BLaER1 treated with 17β-estradiol and CSF1 and Interleukin-3, amounts not matched to agents 10 nM and 100 nM (cell line): ENCODE data around the gene CCSER2.
"Not testable (repeated sequence)": the region's sequence is repeated elsewhere in the genome, so short reads cannot be mapped to it uniquely, and the experiment has no call there.

Experiments used
- H3K27ac ChIP-seq, 11 experiments: shearing (Covaris generic); formaldehyde crosslinking; 2 replicates each; pipeline ENCODE4 v1.8.1; 2022
- H3K27me3 ChIP-seq, 11 experiments: shearing (Covaris generic); formaldehyde crosslinking; 2 replicates each; pipeline ENCODE4 v1.8.1; 2022
- H3K36me3 ChIP-seq, 11 experiments: shearing (Covaris generic); formaldehyde crosslinking; 2 replicates each; pipeline ENCODE4 v1.8.1; 2022
- H3K4me1 ChIP-seq, 10 experiments: shearing (Covaris generic); formaldehyde crosslinking; 2 replicates each; pipeline ENCODE4 v1.8.1; 2022
- H3K4me2 ChIP-seq, 11 experiments: shearing (Covaris generic); formaldehyde crosslinking; 2 replicates each; pipeline ENCODE4 v1.8.1; 2022
- H3K4me3 ChIP-seq, 10 experiments: shearing (Covaris generic); formaldehyde crosslinking; 2 replicates each; pipeline ENCODE4 v1.8.1; 2022
- H3K9ac ChIP-seq, 11 experiments: shearing (Covaris generic); formaldehyde crosslinking; 2 replicates each; pipeline ENCODE4 v1.8.1; 2022
- H3K9me3 ChIP-seq, 11 experiments: shearing (Covaris generic); formaldehyde crosslinking; replicated peaks in 1 of 11; 2 replicates each; pipeline ENCODE4 v1.8.1; 2022
- H4K20me1 ChIP-seq, 11 experiments: shearing (Covaris generic); formaldehyde crosslinking; 2 replicates each; pipeline ENCODE4 v1.8.1; 2022
- Cebpa-rat ChIP-seq, 11 experiments: shearing (Covaris generic); IDR thresholded peaks; 2 replicates each; pipeline ENCODE4 v1.8.1; 2022

CCSER2 gene

DNA sequence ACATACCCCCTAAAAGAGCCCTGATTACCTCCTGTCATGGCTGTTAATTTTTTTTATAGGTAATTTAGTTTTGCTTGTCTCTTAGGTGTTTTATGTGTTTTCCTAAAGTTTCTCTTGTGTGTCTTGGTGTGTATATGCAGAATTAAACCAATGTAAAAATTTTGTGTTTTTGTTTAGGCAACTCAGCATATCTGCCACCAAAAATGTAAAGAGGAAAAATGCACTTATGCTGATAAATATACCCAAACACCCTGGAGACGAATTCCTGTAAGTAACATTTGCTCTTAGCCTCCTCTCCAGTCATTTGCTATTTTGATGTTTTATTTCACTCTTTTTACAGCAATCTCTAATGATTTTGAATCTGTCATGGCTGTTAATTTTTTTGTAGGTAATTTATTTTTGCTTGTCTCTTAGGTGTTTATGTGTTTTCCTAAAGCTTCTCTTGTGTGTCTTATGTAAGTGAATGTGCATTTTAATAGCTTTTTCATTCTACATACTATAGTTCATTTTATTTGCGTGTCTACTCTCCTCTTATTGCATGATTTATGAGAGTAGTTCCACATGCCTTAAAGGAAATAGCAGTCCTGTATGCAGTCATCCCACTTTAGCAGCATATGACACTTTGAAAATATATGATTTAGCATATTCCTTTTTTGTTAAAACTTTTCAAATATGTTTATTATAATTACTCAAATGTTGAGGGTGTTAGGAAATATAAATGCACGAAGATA is 149.2 kb downstream of the CCSER2 start:
- H3K9ac ChIP-seq = no peak overlapping the region
- H3K4me3 ChIP-seq = no peak overlapping the region
- H3K4me2 ChIP-seq = no peak overlapping the region
- H3K9me3 ChIP-seq = no peaks in the 10 kb centered on the region
- no peaks in the 10 kb centered on the region for H3K27me3 ChIP-seq
- peaks cover 7 to 91% (median 30%) of the 10 kb centered on the region in 11 experiments; a peak in 18 of 22 replicates for H3K36me3 ChIP-seq
- H4K20me1 ChIP-seq = no peaks in the 10 kb centered on the region; a peak in 1 of 22 replicates
- no peak for TF ChIP-seq Cebpa-rat (IDR thresholded peaks at IDR 0.05)
- H3K4me1 ChIP-seq = peaks cover 0 to 6% (median 0%) of the 10 kb centered on the region in 10 experiments; a peak in 1 of 20 replicates
- H3K27ac ChIP-seq = no peak overlapping the region

- Histone ChIP-seq H3K4me2 (no peak overlapping the region), H3K4me1 (peaks cover 0 to 6% (median 0%) of the 10 kb centered on the region in 10 experiments; a peak in 1 of 20 replicates), H3K9ac (no peak overlapping the region), H3K4me3 (no peak overlapping the region), H3K36me3 (peaks cover 7 to 86% (median 28%) of the 10 kb centered on the region in 11 experiments; a peak in 18 of 22 replicates), H3K27ac (no peak overlapping the region), H3K9me3 (no peaks in the 10 kb centered on the region), H3K27me3 (no peaks in the 10 kb centered on the region), H4K20me1 (no peaks in the 10 kb centered on the region; a peak in 1 of 22 replicates)
- no peak for TF ChIP-seq Cebpa-rat (IDR thresholded peaks at IDR 0.05)
Observed at GRCh38 chr10:84478151-84478550, 149.8 kb downstream of the CCSER2 start.

GRCh38 chr10:84478679-84479078 is 150.3 kb downstream of the CCSER2 start:
- Histone ChIP-seq H3K27me3 (no peaks in the 10 kb centered on the region), H3K9me3 (no peaks in the 10 kb centered on the region), H4K20me1 (no peaks in the 10 kb centered on the region; a peak in 1 of 22 replicates), H3K36me3 (peaks cover 7 to 82% (median 27%) of the 10 kb centered on the region in 11 experiments; a peak in 18 of 22 replicates), H3K4me3 (no peak overlapping the region), H3K9ac (no peak overlapping the region), H3K4me1 (peaks cover 0 to 6% (median 0%) of the 10 kb centered on the region in 10 experiments; a peak in 1 of 20 replicates), H3K4me2 (no peak overlapping the region), H3K27ac (no peak overlapping the region)
- no peak for TF ChIP-seq Cebpa-rat (IDR thresholded peaks at IDR 0.05)

DNA sequence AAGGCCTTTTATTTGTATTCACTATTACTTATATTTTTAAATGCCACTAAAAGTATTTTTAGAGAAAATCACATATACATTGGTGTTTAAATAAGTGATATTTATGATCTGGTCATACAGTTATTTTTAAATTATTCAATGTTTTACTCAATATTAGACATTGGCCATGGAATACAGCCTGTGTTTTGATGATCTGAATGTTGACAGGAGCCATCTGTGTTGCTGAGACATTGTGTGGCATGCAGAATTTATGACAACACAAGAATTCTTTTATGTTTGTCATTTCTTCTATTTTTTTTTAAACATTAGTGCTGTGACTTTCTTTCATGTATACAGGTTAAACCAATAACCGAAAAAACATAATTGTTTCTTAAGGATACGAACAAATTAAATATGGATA is 156.2 kb downstream of the CCSER2 start:
- Histone ChIP-seq H3K4me2 (no peak overlapping the region), H4K20me1 (no peaks in the 10 kb centered on the region), H3K27ac (no peak overlapping the region), H3K36me3 (peaks cover 4 to 44% (median 12%) of the 10 kb centered on the region in 11 experiments; a peak in 13 of 22 replicates), H3K9me3 (peaks cover 0 to 10% (median 5%) of the 10 kb centered on the region in 11 experiments; a peak in 8 of 22 replicates), H3K4me3 (no peak overlapping the region), H3K27me3 (no peaks in the 10 kb centered on the region), H3K4me1 (no peaks in the 10 kb centered on the region), H3K9ac (no peak overlapping the region)
- no peak for TF ChIP-seq Cebpa-rat (IDR thresholded peaks at IDR 0.05)

GRCh38 chr10:84493361-84493760 is 165.0 kb downstream of the CCSER2 start:
- H3K36me3 ChIP-seq = peaks cover 0 to 21% (median 7%) of the 10 kb centered on the region in 11 experiments; a peak in 8 of 22 replicates
- H3K4me1 ChIP-seq = peaks cover 0 to 26% (median 0%) of the 10 kb centered on the region in 10 experiments; a peak in 5 of 20 replicates
- no peak overlapping the region for H3K4me3 ChIP-seq
- peaks cover 0 to 6% (median 0%) of the 10 kb centered on the region in 11 experiments; a peak in 2 of 22 replicates for H3K9me3 ChIP-seq
- no peak overlapping the region for H3K27ac ChIP-seq
- H3K9ac ChIP-seq = no peak overlapping the region
- H3K4me2 ChIP-seq = peak overlapping the region in 2 of 11 experiments; percentile 14 to 52; a peak in 2 of 22 replicates
- 0 out of 22 replicates have a peak, but pooled peaks cover 0 to 6% (median 0%) of the 10 kb centered on the region in 11 experiments for H4K20me1 ChIP-seq
- no peak for TF ChIP-seq Cebpa-rat (IDR thresholded peaks at IDR 0.05)
- H3K27me3 ChIP-seq = no peaks in the 10 kb centered on the region

GRCh38 chr10:84493951-84494848 is 165.8 kb downstream of the CCSER2 start:
- peaks cover 0 to 21% (median 7%) of the 10 kb centered on the region in 11 experiments; a peak in 8 of 22 replicates for H3K36me3 ChIP-seq
- H3K27me3 ChIP-seq = no peaks in the 10 kb centered on the region
- H4K20me1 ChIP-seq = 0 out of 22 replicates have a peak, but pooled peaks cover 0 to 6% (median 0%) of the 10 kb centered on the region in 11 experiments
- H3K4me3 ChIP-seq = no peak overlapping the region
- peaks cover 0 to 6% (median 0%) of the 10 kb centered on the region in 11 experiments; a peak in 2 of 22 replicates for H3K9me3 ChIP-seq
- H3K27ac ChIP-seq = no peak overlapping the region
- TF ChIP-seq Cebpa-rat (IDR thresholded peaks at IDR 0.05) = no peak
- peak overlapping the region in 2 of 11 experiments; percentile 14 to 52; a peak in 3 of 22 replicates for H3K4me2 ChIP-seq
- H3K4me1 ChIP-seq = peaks cover 0 to 26% (median 0%) of the 10 kb centered on the region in 10 experiments; a peak in 5 of 20 replicates
- H3K9ac ChIP-seq = no peak overlapping the region

GRCh38 chr10:84494849-84495180 is 166.4 kb downstream of the CCSER2 start:
- H3K36me3 ChIP-seq = peaks cover 0 to 22% (median 7%) of the 10 kb centered on the region in 11 experiments; a peak in 8 of 22 replicates
- H3K4me3 ChIP-seq = no peak overlapping the region
- H4K20me1 ChIP-seq = peaks cover 0 to 6% (median 0%) of the 10 kb centered on the region in 11 experiments; a peak in 1 of 22 replicates
- H3K4me2 ChIP-seq = peak overlapping the region in 2 of 11 experiments; percentile 14 to 52; a peak in 2 of 22 replicates
- H3K27me3 ChIP-seq = no peaks in the 10 kb centered on the region
- peaks cover 0 to 6% (median 0%) of the 10 kb centered on the region in 11 experiments; a peak in 2 of 22 replicates for H3K9me3 ChIP-seq
- TF ChIP-seq Cebpa-rat (IDR thresholded peaks at IDR 0.05) = no peak
- H3K4me1 ChIP-seq = peaks cover 0 to 26% (median 0%) of the 10 kb centered on the region in 10 experiments; a peak in 5 of 20 replicates
- H3K9ac ChIP-seq = no peak overlapping the region
- no peak overlapping the region for H3K27ac ChIP-seq

DNA sequence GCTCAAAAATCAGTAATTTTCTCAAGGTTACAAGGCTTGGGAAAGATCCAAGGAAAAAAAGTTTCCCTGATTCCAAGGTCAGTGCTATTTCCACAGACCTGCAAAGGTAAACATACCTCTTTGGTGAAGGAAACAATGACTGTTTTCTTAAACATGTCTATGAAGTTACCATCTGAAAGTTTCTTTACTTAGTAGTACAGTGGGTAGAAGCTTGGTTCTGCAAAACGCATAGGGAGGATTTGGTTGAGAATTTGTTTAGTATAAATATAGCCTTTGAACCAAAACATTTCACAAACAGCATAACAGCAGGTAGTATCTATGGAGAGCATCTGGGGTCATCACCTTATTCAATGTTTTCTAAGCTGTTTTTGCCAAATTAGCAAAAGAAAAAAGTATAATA is 169.6 kb downstream of the CCSER2 start:
- Histone ChIP-seq H3K36me3 (peaks cover 0 to 16% (median 11%) of the 10 kb centered on the region in 11 experiments; a peak in 14 of 22 replicates), H3K4me1 (peaks cover 0 to 25% (median 0%) of the 10 kb centered on the region in 10 experiments; a peak in 5 of 20 replicates), H3K9me3 (peaks cover 0 to 11% (median 0%) of the 10 kb centered on the region in 11 experiments; a peak in 4 of 22 replicates), H3K4me3 (no peak overlapping the region), H3K27me3 (no peaks in the 10 kb centered on the region), H3K9ac (no peak overlapping the region), H3K27ac (no peak overlapping the region), H4K20me1 (peaks cover 0 to 6% (median 0%) of the 10 kb centered on the region in 11 experiments; a peak in 1 of 22 replicates), H3K4me2 (no peak overlapping the region)
- no peak for TF ChIP-seq Cebpa-rat (IDR thresholded peaks at IDR 0.05)

- not testable (repeated sequence) for H4K20me1 ChIP-seq, H3K27ac ChIP-seq, H3K4me3 ChIP-seq, H3K27me3 ChIP-seq, H3K4me2 ChIP-seq, H3K9ac ChIP-seq
- Histone ChIP-seq H3K9me3 (peaks cover 0 to 11% (median 0%) of the 10 kb centered on the region in 11 experiments; a peak in 4 of 22 replicates), H3K4me1 (peaks cover 0 to 15% (median 0%) of the 10 kb centered on the region in 10 experiments; a peak in 5 of 20 replicates), H3K36me3 (peaks cover 0 to 17% (median 12%) of the 10 kb centered on the region in 11 experiments; a peak in 14 of 22 replicates)
Observed at GRCh38 chr10:84499039-84499438, 170.7 kb downstream of the CCSER2 start.
